HG03378 (cell line): ENCODE data around the gene ZBTB6.
A peak's percentile ranks its signal among the peaks of the same experiment; 100 is the strongest.

Experiments used
- ATAC-seq: cut with Tn5 transposase; IDR thresholded peaks from one replicate; pipeline ENCODE4 v1.9.1; 2021; ENCODE audit warnings: mild to moderate bottlenecking, moderate library complexity; ENCODE audit not compliant: unreplicated experiment

ZBTB6 gene

GRCh38 chr9:122912964-122913673, at the start of gene ZBTB6:
ZBTB6 (minus strand) TSS chr9:122913323; CDS start chr9:122912072, 1,251 bp downstream.
- ATAC-seq: peak; percentile 89

- ATAC-seq: no peak
These were observed 48.0 kb upstream of the ZBTB6 start for GRCh38 chr9:122961139-122961538.

DNA sequence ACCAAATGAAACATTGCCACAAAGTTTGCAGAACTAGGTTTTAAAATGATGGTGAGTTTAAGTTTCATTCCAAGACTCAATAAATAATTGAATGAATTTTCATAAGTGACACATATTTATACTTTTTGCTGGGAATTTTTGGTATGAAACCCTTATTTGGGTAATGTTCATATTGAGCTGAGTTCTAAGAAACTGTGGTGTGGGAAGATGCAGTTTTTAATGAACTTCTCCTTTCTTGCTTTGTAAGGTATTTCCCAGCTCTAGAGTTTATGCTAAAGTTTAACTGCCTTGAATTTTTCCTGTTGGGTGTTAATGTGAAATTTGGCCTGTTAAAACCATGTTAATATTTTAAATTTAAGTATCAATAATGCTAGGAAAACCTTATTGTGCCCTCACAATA, 42.8 kb upstream of the ZBTB6 start:
- no peak for ATAC-seq

- no peak for ATAC-seq
These were observed 41.1 kb upstream of the ZBTB6 start for GRCh38 chr9:122954253-122954691.

GRCh38 chr9:122951056-122951455, 37.9 kb upstream of the ZBTB6 start:
- ATAC-seq: no peak

DNA sequence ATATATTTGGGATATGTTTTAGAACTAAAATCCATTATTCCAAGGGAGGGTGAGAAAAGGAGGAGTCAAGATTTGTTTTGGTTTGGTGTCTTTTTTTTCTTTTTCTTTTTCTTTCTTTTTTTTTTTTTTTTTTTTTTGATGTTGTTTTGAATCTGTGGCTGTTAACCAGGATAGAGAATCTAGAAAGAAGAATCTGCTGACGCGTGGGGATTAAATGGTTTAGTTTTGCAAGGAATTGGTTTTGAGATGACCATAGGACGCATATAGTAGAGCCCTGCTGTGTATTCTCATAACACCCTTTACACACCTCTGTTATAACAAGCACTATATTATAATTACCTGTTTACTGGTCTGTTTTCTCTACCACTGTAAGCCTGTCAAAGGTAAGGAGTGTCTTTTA, 37.1 kb upstream of the ZBTB6 start:
- no peak for ATAC-seq

DNA sequence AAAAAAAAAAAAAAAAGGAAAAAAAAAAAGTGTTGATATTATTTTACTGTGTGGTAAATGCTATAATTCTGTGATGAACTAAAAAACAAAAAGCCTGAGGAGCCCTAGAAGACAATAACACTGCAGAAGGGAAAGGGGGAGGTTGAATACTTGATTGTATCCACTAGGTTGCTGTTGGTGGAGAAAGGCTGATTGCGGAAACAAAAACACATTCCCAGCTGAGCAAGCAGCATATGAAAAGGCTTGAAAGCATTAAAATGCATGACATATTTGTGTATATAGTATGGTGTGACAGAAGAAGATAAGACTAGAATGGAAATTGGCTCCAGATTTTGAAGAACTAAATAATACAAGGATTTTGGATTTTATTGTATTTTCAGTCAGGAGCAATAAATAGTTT, 36.6 kb upstream of the ZBTB6 start:
- ATAC-seq: no peak

DNA sequence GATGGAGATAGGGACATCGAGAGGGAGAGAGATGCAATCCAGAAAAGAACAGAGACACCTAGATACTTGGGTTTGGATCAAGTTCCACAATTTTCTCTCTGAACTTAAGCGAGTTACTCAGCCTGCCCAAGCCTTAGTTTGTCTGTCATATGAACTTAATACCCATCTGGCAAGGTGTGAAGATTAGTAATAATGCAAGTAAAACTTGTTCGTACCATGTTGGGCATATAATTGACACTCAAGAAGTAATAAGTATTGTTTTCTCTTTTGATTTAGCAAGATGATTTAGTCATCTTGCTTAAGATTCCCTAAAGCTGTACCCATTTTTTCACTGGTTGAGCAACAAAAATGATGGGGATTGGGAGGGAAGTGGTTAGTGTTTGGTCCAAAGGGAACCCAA, 35.2 kb upstream of the ZBTB6 start:
- ATAC-seq: no peak

- no peak for ATAC-seq
These were observed 33.4 kb upstream of the ZBTB6 start for GRCh38 chr9:122946461-122947005.

DNA sequence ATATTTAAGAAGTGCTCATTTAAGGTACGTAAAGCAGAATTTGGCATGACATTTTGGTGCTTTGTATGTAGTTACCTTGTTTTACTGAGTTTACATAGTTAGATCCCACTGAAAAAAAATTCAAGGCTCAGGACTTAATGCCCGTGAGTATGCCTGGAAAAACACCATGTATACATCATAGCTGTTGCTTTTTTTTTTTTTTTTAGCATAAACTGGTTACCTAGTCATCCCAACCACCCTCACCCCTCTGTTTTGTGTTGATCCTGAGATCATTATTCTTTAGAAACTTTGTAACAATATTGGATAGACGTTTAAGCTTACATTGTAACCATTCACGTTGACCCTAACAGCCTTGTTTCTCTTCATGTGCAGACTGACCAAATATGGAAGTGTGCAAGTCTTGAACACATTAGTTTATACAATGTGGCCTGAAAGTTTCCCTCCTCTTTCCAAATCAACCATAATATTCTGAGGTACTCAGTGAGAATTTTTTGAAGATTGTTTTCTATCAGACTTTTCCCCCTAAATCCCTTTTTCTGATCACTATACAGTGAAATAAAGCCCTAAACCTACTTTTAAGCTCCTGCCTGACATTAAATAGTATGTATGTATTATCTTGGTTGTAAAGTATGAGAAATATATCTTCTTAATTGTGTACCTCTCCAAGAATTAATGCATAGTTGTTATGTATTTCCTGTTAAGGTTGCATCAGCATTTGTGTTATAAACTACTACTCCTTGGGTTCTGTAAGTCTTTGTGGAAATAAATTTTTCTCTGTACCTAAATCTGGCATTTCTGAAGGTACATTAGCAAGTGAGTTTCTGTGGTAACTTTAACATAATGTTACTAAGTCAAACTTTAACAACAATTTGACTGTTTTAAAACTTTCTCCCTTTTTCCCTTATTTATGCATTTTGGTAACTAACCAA, 32.1 kb upstream of the ZBTB6 start:
- no peak for ATAC-seq

- ATAC-seq: no peak
These were observed 28.6 kb upstream of the ZBTB6 start for GRCh38 chr9:122941582-122942234.

GRCh38 chr9:122940749-122941581, 27.8 kb upstream of the ZBTB6 start, which contains the start of gene RABGAP1:
RABGAP1 (plus strand) TSS chr9:122941020; CDS start chr9:122957060, 16,040 bp downstream.
- peak; percentile 93 for ATAC-seq

DNA sequence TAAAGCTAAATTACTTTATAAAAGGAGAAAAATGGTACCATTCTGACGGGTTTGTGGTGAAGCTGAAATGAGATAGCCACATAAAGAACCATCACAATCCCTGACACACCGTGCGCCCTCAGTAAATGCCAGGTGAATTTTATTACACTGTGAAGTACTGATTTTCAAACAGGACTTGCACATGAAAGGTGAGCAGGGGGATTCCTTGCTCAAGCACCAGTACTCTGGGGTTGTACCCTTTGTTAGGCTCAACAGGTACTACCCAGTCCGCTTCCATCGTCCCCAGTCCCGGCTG, 27.3 kb upstream of the ZBTB6 start:
- no peak for ATAC-seq

DNA sequence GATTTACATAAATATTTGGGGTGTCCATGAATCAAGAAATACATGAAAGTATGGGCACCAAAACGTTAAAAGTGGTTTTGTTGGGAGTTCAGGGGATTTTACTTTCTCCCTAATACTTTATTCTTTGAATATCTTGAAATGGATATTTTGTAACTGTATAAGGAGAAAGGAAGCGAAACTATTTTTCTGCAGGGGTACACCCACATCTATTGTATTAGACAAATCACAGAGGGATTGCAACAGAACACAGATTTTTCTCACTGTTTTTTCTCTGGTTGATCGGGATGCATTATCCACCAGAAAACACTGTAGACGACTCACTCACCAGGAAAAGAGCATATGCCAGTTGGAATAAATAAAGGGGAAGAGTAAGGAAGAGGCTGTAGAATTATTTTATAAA, 26.5 kb upstream of the ZBTB6 start:
- no peak for ATAC-seq

DNA sequence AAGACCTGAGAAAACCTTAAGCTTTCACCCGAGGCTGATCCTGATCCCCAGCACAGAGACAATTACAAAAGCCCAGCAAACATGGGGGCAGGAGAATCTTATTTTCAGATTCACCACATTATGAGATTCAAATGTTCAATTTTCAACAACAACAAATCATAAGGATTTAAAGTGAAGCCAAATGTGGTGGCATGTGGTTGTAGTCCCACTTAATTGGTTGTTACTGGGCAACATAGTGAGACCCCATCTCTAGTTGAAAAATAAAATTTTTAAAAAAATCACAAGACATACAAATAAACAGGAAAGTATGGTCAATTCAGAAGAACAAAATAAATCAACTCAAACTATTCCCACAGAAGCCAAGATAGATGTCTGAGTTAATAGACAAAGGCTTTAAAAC, 23.8 kb upstream of the ZBTB6 start:
- ATAC-seq: no peak

DNA sequence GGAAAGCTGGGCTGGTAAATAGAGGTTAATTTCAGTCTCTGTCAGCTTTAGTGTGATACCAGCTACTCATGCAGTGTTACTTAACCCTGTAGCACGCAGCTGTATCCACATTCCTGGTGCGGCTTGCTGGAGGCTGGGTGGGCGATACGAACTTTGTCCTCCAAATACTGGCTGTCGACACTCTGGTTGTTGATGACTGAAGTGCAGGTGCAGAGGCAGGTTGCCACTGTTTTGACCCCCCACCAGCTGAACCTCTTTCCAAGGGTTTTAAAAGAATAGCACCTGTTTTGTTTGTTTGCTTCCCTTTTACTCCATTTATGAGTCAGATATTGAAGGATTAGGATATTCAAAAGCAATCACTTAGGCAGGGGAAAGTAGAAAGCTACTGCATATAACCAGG, 23.3 kb upstream of the ZBTB6 start:
- no peak for ATAC-seq

- ATAC-seq: peak; percentile 89
These were observed 18.4 kb upstream of the ZBTB6 start, which contains the start of gene ZBTB26 for GRCh38 chr9:122931226-122932121. ZBTB26 (minus strand) TSS chr9:122931512; CDS start chr9:122919934, 11,578 bp downstream.

GRCh38 chr9:122930541-122931225, 17.6 kb upstream of the ZBTB6 start:
- peak; percentile 20 for ATAC-seq
